CD4-positive, alpha-beta T cell (primary cell): ENCODE data around the gene CELF4. TPM values are rescaled to one million over a fixed set of nuclear protein-coding genes. Genes with fewer than 3 reads are reported as not detected.

Experiments
- ATAC-seq: fragments of 200-7000 bp; cut with Tn5 transposase; one replicate; pipeline ENCODE4 v1.10.0; 2022; ENCODE audit warnings: mild to moderate bottlenecking; ENCODE audit not compliant: poor library complexity
- CTCF ChIA-PET: fragments of 350-600 bp; sonication (Branson Sonifier 250); formaldehyde crosslinking; loops from one replicate; lab custom pipeline; 2021; ENCODE audit warnings: antibody characterized with exemption, inconsistent platforms; lab: Charles Lee
- POLR2A ChIA-PET: fragments of 350-600 bp; sonication (Branson Sonifier 250); formaldehyde crosslinking; loops from one replicate; lab custom pipeline; 2021; ENCODE audit warnings: antibody characterized with exemption, inconsistent platforms; lab: Charles Lee
- DNase-seq, 14 experiments: peaks; one replicate each; pipeline ENCODE4 v3.0.0-alpha.2; 2013 to 2020; ENCODE audit warnings: mixed read lengths in 2 of 14
- H3K27ac ChIP-seq, 2 donors: one replicate each; pipeline versions ENCODE4 v1.5.1 to v1.7.0; 2013; ENCODE audit warnings: low read length in 2 of 2, low read depth in 1 of 2, mild to moderate bottlenecking in 1 of 2
- H3K27me3 ChIP-seq, 2 experiments: 1 replicate in 1 of 2; 2 replicates in 1 of 2; pipeline versions ENCODE4 v1.6.1 to v1.7.0; 2013; ENCODE audit warnings: low read length in 2 of 2, control low read depth in 1 of 2, mild to moderate bottlenecking in 1 of 2, moderate library complexity in 1 of 2; ENCODE audit not compliant: insufficient read depth in 2 of 2, control insufficient read depth in 1 of 2
- H3K36me3 ChIP-seq: one replicate; pipeline ENCODE4 v1.6.1; 2013; ENCODE audit warnings: low read length, control low read depth; ENCODE audit not compliant: insufficient read depth
- H3K4me1 ChIP-seq: one replicate; pipeline ENCODE4 v1.6.1; 2013; ENCODE audit warnings: low read length, control low read depth; ENCODE audit not compliant: insufficient read depth
- H3K4me3 ChIP-seq: one replicate; pipeline ENCODE4 v1.5.1; 2013; ENCODE audit warnings: mild to moderate bottlenecking, low read length, moderate library complexity
- H3K9me3 ChIP-seq, 2 experiments: 1 replicate in 1 of 2; 2 replicates in 1 of 2; pipeline versions ENCODE4 v1.6.1 to v1.7.0; 2013; ENCODE audit warnings: low read length in 2 of 2, mild to moderate bottlenecking in 2 of 2, control low read depth in 1 of 2, moderate library complexity in 1 of 2; ENCODE audit not compliant: control insufficient read depth in 1 of 2, insufficient read depth in 1 of 2
- H3K27ac Mint-ChIP-seq: one replicate; pipeline ENCODE4 v1.8.0; 2020; ENCODE audit warnings: mixed read lengths
- H3K27me3 Mint-ChIP-seq: one replicate; pipeline ENCODE4 v1.8.0; 2021; ENCODE audit warnings: mixed read lengths
- H3K36me3 Mint-ChIP-seq: one replicate; pipeline ENCODE4 v1.8.0; 2021; ENCODE audit warnings: low read depth, mixed read lengths
- H3K4me1 Mint-ChIP-seq: one replicate; pipeline ENCODE4 v1.8.0; 2021; ENCODE audit warnings: low read depth, mixed read lengths
- H3K4me3 Mint-ChIP-seq: one replicate; pipeline ENCODE4 v1.8.0; 2020; ENCODE audit warnings: mild to moderate bottlenecking, mixed read lengths
- H3K9me3 Mint-ChIP-seq: one replicate; pipeline ENCODE4 v1.8.0; 2020; ENCODE audit warnings: mixed read lengths
- CTCF ChIP-seq: fragments of 200-600 bp; IDR thresholded peaks from one replicate; pipeline ENCODE4 v1.8.0; 2022; ENCODE audit warnings: antibody characterized with exemption, mild to moderate bottlenecking
- intact Hi-C, 2 experiments: fragments of 100-400 bp; cut with DNase I in 1 of 2; cut with micrococcal nuclease in 1 of 2; formaldehyde crosslinking; loops; one replicate each; pipeline versions ENCODE4 v1.15.1 to v1.9.0; 2023 to 2025; cut with DNase I, micrococcal nuclease
- total RNA-seq, 174 experiments: library from RNA in 2 of 174; stranded (reverse) in 2 of 174; gene quantifications; one replicate each; pipeline ENCODE4 v1.2.3 and lab custom pipeline; 2021 to 2026

The CELF4 gene
- total RNA-seq, 2 experiments from 2014 or later: not detected

- DNase-seq (no peak), ATAC-seq (no peak)
- intact Hi-C loops: no loop called here
- no peaks in the 10 kb centered on the region for H3K9me3 Mint-ChIP-seq
- Histone ChIP-seq H3K9me3 (peaks cover 0 to 12% of the 10 kb centered on the region in 2 experiments), H3K4me3 (no peak overlapping the region), H3K4me1 (no peaks in the 10 kb centered on the region), H3K36me3 (no peaks in the 10 kb centered on the region), H3K27ac (no peak overlapping the region), H3K27me3 (no peaks in the 10 kb centered on the region)
- H3K36me3 Mint-ChIP-seq: no peaks in the 10 kb centered on the region
- POLR2A ChIA-PET: no interaction called here
- no peaks in the 10 kb centered on the region for H3K4me1 Mint-ChIP-seq
- H3K4me3 Mint-ChIP-seq: no peak overlapping the region
- no peak for TF ChIP-seq CTCF
- H3K27ac Mint-ChIP-seq: no peak overlapping the region
- no peaks in the 10 kb centered on the region for H3K27me3 Mint-ChIP-seq
- CTCF ChIA-PET: no interaction called here
Observed at GRCh38 chr18:37412829-37413228, 152.8 kb downstream of the CELF4 start.

GRCh38 chr18:37412333-37412732 lies 153.3 kb downstream of the CELF4 start:
- Mint-ChIP-seq H3K4me1 (no peaks in the 10 kb centered on the region), H3K27me3 (no peaks in the 10 kb centered on the region), H3K36me3 (no peaks in the 10 kb centered on the region), H3K4me3 (no peak overlapping the region), H3K9me3 (no peaks in the 10 kb centered on the region), H3K27ac (no peak overlapping the region)
- no peak for ATAC-seq
- Histone ChIP-seq H3K36me3 (no peaks in the 10 kb centered on the region), H3K27me3 (no peaks in the 10 kb centered on the region), H3K27ac (no peak overlapping the region), H3K9me3 (peaks cover 0 to 12% of the 10 kb centered on the region in 2 experiments), H3K4me3 (no peak overlapping the region), H3K4me1 (no peaks in the 10 kb centered on the region)
- DNase-seq: no peak
- intact Hi-C loops: no loop called here
- TF ChIP-seq CTCF: no peak
- ChIA-PET CTCF (no interaction called here), POLR2A (no interaction called here)

- H3K4me1 ChIP-seq: no peaks in the 10 kb centered on the region
- Mint-ChIP-seq H3K27me3 (no peaks in the 10 kb centered on the region), H3K27ac (no peak overlapping the region), H3K4me3 (no peak overlapping the region), H3K4me1 (no peaks in the 10 kb centered on the region), H3K36me3 (no peaks in the 10 kb centered on the region), H3K9me3 (no peaks in the 10 kb centered on the region)
- no peak for TF ChIP-seq CTCF
- no peak overlapping the region for H3K27ac ChIP-seq
- DNase-seq (no peak), ATAC-seq (no peak)
- H3K27me3 ChIP-seq: no peaks in the 10 kb centered on the region
- intact Hi-C loops: no loop called here
- H3K36me3 ChIP-seq: no peaks in the 10 kb centered on the region
- H3K4me3 ChIP-seq: no peak overlapping the region
- H3K9me3 ChIP-seq: peaks cover 0 to 12% of the 10 kb centered on the region in 2 experiments
- ChIA-PET POLR2A (no interaction called here), CTCF (no interaction called here)
Observed at GRCh38 chr18:37409878-37410277, 155.7 kb downstream of the CELF4 start.
